Fibroblast of lung (primary cell): ENCODE data around the gene KRT39. TPM values are rescaled to one million over a fixed set of nuclear protein-coding genes. Genes with fewer than 3 reads are reported as not detected.

Experiments
- DNase-seq, 2 donors: peaks; one replicate each; pipeline versions ENCODE4 v3.0.0 to v3.0.0-alpha.2; 2010; ENCODE audit warnings: low read depth in 2 of 2
- H2AFZ ChIP-seq: 2 replicates; pipeline ENCODE4 v1.5.1; 2012; ENCODE audit warnings: low read length, control low read depth, inconsistent platforms
- H3K27ac ChIP-seq: 2 replicates; pipeline ENCODE4 v1.5.1; 2011; ENCODE audit warnings: low read length, control low read depth; ENCODE audit not compliant: insufficient read depth
- H3K27me3 ChIP-seq: 2 replicates; pipeline ENCODE4 v1.5.1; 2011; ENCODE audit warnings: mild to moderate bottlenecking, low read length; ENCODE audit not compliant: control insufficient read depth, insufficient read depth
- H3K36me3 ChIP-seq: 2 replicates; pipeline ENCODE4 v1.5.1; 2011; ENCODE audit warnings: low read length; ENCODE audit not compliant: control insufficient read depth, insufficient read depth
- H3K4me1 ChIP-seq: 2 replicates; pipeline ENCODE4 v1.5.1; 2011; ENCODE audit warnings: low read length; ENCODE audit not compliant: control insufficient read depth, insufficient read depth; ENCODE audit errors: extremely low read depth
- H3K4me2 ChIP-seq: 2 replicates; pipeline ENCODE4 v1.5.1; 2011; ENCODE audit warnings: low read length, control low read depth; ENCODE audit not compliant: insufficient read depth; ENCODE audit errors: extremely low read depth
- H3K4me3 ChIP-seq, 4 experiments: fragments of 200-600 bp in 1 of 4; sonication (generic) in 1 of 4; replicated peaks in 1 of 4; 2 replicates each; pipeline ENCODE4 v1.5.1; 2011 to 2016; ENCODE audit warnings: low read length in 4 of 4, low read depth in 3 of 4, mild to moderate bottlenecking in 3 of 4, control low read depth in 2 of 4, inconsistent platforms in 1 of 4, mixed read lengths in 1 of 4; ENCODE audit not compliant: insufficient read depth in 1 of 4; ENCODE audit errors: control extremely low read depth in 1 of 4
- H3K79me2 ChIP-seq: 2 replicates; pipeline ENCODE4 v1.5.1; 2012; ENCODE audit warnings: mild to moderate bottlenecking, low read length, inconsistent platforms; ENCODE audit not compliant: control insufficient read depth, insufficient read depth
- H3K9ac ChIP-seq: 2 replicates; pipeline ENCODE4 v1.5.1; 2011; ENCODE audit warnings: mild to moderate bottlenecking, low read length, control low read depth; ENCODE audit not compliant: insufficient read depth
- H3K9me3 ChIP-seq: 2 replicates; pipeline ENCODE4 v1.5.1; 2012; ENCODE audit warnings: low read depth, low read length; ENCODE audit not compliant: control insufficient read depth, insufficient read depth
- H4K20me1 ChIP-seq: 2 replicates; pipeline ENCODE4 v1.5.1; 2011; ENCODE audit warnings: low read length; ENCODE audit not compliant: control insufficient read depth, insufficient read depth; ENCODE audit errors: extremely low read depth
- CTCF ChIP-seq, 2 donors: IDR thresholded peaks in 1 of 2; conservative IDR thresholded peaks in 1 of 2; 1 replicate in 1 of 2; 2 replicates in 1 of 2; pipeline ENCODE4 v1.5.1; 2011 to 2012; ENCODE audit warnings: low read length in 2 of 2, control low read depth in 1 of 2, inconsistent platforms in 1 of 2, low read depth in 1 of 2, mild to moderate bottlenecking in 1 of 2
- EZH2 ChIP-seq: IDR thresholded peaks from 2 replicates; pipeline ENCODE4 v1.5.1; 2012; ENCODE audit warnings: low read length, control low read depth, mild to moderate bottlenecking; ENCODE audit errors: missing control alignments
- polyA plus RNA-seq, 2 donors: library from polyadenylated mRNA; depleted of rRNA in 1 of 2; stranded (reverse) in 1 of 2; unstranded in 1 of 2; fragments of >200 nt; gene quantifications; 2 replicates each; pipeline ENCODE4 v1.2.1, GENCODE V29; 2011 to 2012; ENCODE audit warnings: missing spikeins in 1 of 2
- total RNA-seq: library from RNA; depleted of rRNA; stranded (reverse); fragments of >200 nt; gene quantifications from 2 replicates; pipeline ENCODE4 v1.2.1, GENCODE V29; 2014

KRT39 gene
- total and polyA plus RNA-seq, 2 donors (not counting 1 experiment from before 2014, with no cell fraction given) = 0.22 to 0.33 TPM

- Histone ChIP-seq H3K9me3 (no peaks in the 10 kb centered on the region), H3K9ac (no peak overlapping the region), H3K4me3 (no peak overlapping the region), H3K27ac (peak overlapping the region; percentile 70), H4K20me1 (no peaks in the 10 kb centered on the region), H3K4me2 (no peak overlapping the region), H3K4me1 (peaks cover 22% of the 10 kb centered on the region), H3K79me2 (no peaks in the 10 kb centered on the region), H3K36me3 (no peaks in the 10 kb centered on the region), H3K27me3 (no peaks in the 10 kb centered on the region), H2AFZ (no peak overlapping the region)
- no peak for TF ChIP-seq EZH2
- no peak for TF ChIP-seq CTCF (conservative IDR thresholded peaks at IDR 0.05 in 1 of 2, IDR thresholded peaks at IDR 0.05 in 1 of 2; ENCODE audit: low read depth in 1 of 2, low read length in 2 of 2)
- DNase-seq = peak; percentile 40 to 97
Measured at GRCh38 chr17:40952661-40953060, 14.1 kb downstream of the KRT39 start.

GRCh38 chr17:40952154-40952553, 14.6 kb downstream of the KRT39 start:
- Histone ChIP-seq H3K4me2 (no peak overlapping the region), H3K36me3 (no peaks in the 10 kb centered on the region), H3K9ac (no peak overlapping the region), H3K27ac (peak overlapping the region; percentile 23), H3K27me3 (no peaks in the 10 kb centered on the region), H3K9me3 (no peaks in the 10 kb centered on the region), H3K79me2 (no peaks in the 10 kb centered on the region), H2AFZ (no peak overlapping the region), H4K20me1 (no peaks in the 10 kb centered on the region), H3K4me1 (peaks cover 18% of the 10 kb centered on the region), H3K4me3 (no peak overlapping the region)
- no peak for DNase-seq
- TF ChIP-seq EZH2 (no peak), CTCF (conservative IDR thresholded peaks at IDR 0.05 in 1 of 2, IDR thresholded peaks at IDR 0.05 in 1 of 2; ENCODE audit: low read depth in 1 of 2, low read length in 2 of 2) (no peak)

- peak in 1 of 2 donors; percentile 72 for DNase-seq
- H3K4me2 ChIP-seq = no peak overlapping the region
- no peaks in the 10 kb centered on the region for H3K79me2 ChIP-seq
- no peak overlapping the region for H3K27ac ChIP-seq
- no peak overlapping the region for H2AFZ ChIP-seq
- peaks cover 14% of the 10 kb centered on the region for H3K4me1 ChIP-seq
- no peaks in the 10 kb centered on the region for H3K36me3 ChIP-seq
- H3K4me3 ChIP-seq = no peak overlapping the region
- no peak for TF ChIP-seq CTCF (conservative IDR thresholded peaks at IDR 0.05 in 1 of 2, IDR thresholded peaks at IDR 0.05 in 1 of 2; ENCODE audit: low read depth in 1 of 2, low read length in 2 of 2)
- no peak for TF ChIP-seq EZH2
- H3K9me3 ChIP-seq = no peaks in the 10 kb centered on the region
- H4K20me1 ChIP-seq = no peaks in the 10 kb centered on the region
- H3K27me3 ChIP-seq = no peaks in the 10 kb centered on the region
- no peak overlapping the region for H3K9ac ChIP-seq
Measured at GRCh38 chr17:40951011-40951622, 15.6 kb downstream of the KRT39 start.
